K562 (cell line): ENCODE measurements around the gene TENM4. TPM values are rescaled to one million over a fixed set of nuclear protein-coding genes. Genes with fewer than 3 reads are reported as not detected.

ENCODE experiments used
- NFIX ChIP-seq: fragments of 250-450 bp; sonication (Bioruptor Pico); IDR thresholded peaks from 2 replicates; pipeline ENCODE4 v1.4.0; 2020; ENCODE audit warnings: low read depth, mild to moderate bottlenecking, moderate library complexity
- polyA plus RNA-seq, 8 experiments: library from polyadenylated mRNA; depleted of rRNA in 4 of 8; stranded (reverse) in 5 of 8; unstranded in 3 of 8; fragments of >200 nt; fragmentation: Nextera tagmentation in 2 of 8; fragmentation: Illumina TruSeq in 1 of 8; extraction: Ambion mirVana in 2 of 8; extraction: Trizol in 1 of 8; gene quantifications; 2 replicates each; pipeline versions ENCODE4 v1.2.1 to v1.2.3, GENCODE V29; 2011 to 2014; ENCODE audit warnings: inconsistent platforms in 1 of 8, missing spikeins in 1 of 8
- total RNA-seq, 7 experiments: library from RNA; depleted of rRNA in 6 of 7; stranded (reverse); fragments of >200 nt in 6 of 7; fragmentation: Illumina TruSeq in 2 of 7; extraction: Trizol in 2 of 7; gene quantifications; 2 replicates each; pipeline versions ENCODE4 v1.2.1 to v1.2.3, GENCODE V29; 2011 to 2021; ENCODE audit warnings: low replicate concordance in 1 of 7
- TF ChIP-seq, protein P1 (sequence below): fragments of 450-650 bp; IDR thresholded peaks from 2 replicates; pipeline ENCODE4 v1.6.1; 2016; ENCODE audit warnings: borderline replicate concordance
- TF ChIP-seq, protein P2 (sequence below), 2 experiments: fragments of 450-650 bp; formaldehyde crosslinking in 1 of 2; IDR thresholded peaks; 2 replicates each; pipeline versions ENCODE4 v1.4.0 to v1.6.1; 2014 to 2020; ENCODE audit warnings: mild to moderate bottlenecking in 2 of 2, borderline replicate concordance in 1 of 2, low read depth in 1 of 2

TENM4 gene
- total and polyA plus RNA-seq, 9 of the 15 experiments (the other 6 are each of a cell fraction or from before 2014, with no cell fraction given), result 0.16 TPM; not detected in 8

DNA sequence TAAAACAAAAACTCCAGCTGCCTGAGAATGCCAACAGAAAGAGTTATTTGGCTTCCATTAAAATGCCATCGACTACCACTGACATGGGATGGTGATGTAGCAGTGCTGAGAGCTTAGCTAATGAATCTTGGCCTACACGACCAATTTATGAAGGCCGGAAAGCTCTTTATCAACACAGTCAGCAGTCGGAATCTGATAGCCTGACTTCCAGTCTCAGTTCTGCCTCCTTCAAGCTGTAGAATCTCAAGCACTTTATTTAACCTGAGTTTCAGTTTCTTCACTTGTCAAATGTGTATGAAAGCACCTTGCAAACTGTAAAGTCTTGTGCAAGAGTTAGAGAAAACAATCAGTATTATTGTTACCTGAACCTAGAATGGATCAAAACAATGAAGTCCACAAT, 530.5 kb downstream of the TENM4 start (continued):
- TF ChIP-seq, protein P1, sequence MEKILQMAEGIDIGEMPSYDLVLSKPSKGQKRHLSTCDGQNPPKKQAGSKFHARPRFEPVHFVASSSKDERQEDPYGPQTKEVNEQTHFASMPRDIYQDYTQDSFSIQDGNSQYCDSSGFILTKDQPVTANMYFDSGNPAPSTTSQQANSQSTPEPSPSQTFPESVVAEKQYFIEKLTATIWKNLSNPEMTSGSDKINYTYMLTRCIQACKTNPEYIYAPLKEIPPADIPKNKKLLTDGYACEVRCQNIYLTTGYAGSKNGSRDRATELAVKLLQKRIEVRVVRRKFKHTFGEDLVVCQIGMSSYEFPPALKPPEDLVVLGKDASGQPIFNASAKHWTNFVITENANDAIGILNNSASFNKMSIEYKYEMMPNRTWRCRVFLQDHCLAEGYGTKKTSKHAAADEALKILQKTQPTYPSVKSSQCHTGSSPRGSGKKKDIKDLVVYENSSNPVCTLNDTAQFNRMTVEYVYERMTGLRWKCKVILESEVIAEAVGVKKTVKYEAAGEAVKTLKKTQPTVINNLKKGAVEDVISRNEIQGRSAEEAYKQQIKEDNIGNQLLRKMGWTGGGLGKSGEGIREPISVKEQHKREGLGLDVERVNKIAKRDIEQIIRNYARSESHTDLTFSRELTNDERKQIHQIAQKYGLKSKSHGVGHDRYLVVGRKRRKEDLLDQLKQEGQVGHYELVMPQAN, result no peak
- TF ChIP-seq, protein P2, sequence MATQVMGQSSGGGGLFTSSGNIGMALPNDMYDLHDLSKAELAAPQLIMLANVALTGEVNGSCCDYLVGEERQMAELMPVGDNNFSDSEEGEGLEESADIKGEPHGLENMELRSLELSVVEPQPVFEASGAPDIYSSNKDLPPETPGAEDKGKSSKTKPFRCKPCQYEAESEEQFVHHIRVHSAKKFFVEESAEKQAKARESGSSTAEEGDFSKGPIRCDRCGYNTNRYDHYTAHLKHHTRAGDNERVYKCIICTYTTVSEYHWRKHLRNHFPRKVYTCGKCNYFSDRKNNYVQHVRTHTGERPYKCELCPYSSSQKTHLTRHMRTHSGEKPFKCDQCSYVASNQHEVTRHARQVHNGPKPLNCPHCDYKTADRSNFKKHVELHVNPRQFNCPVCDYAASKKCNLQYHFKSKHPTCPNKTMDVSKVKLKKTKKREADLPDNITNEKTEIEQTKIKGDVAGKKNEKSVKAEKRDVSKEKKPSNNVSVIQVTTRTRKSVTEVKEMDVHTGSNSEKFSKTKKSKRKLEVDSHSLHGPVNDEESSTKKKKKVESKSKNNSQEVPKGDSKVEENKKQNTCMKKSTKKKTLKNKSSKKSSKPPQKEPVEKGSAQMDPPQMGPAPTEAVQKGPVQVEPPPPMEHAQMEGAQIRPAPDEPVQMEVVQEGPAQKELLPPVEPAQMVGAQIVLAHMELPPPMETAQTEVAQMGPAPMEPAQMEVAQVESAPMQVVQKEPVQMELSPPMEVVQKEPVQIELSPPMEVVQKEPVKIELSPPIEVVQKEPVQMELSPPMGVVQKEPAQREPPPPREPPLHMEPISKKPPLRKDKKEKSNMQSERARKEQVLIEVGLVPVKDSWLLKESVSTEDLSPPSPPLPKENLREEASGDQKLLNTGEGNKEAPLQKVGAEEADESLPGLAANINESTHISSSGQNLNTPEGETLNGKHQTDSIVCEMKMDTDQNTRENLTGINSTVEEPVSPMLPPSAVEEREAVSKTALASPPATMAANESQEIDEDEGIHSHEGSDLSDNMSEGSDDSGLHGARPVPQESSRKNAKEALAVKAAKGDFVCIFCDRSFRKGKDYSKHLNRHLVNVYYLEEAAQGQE (IDR thresholded peaks at IDR 0.05; ENCODE audit: borderline replicate concordance), result no peak
- TF ChIP-seq, protein P2 (CRISPR knock-in tag; IDR thresholded peaks at IDR 0.05; ENCODE audit: low read depth), result no peak
- no peak for TF ChIP-seq NFIX (CRISPR knock-in tag)
- TF ChIP-seq, all 486 proteins: peak for 0
